Stimulated activated naive CD4-positive, alpha-beta T cell (primary cell): Measurements from ENCODE around the gene SDC3.

Experiments
- DNase-seq, 6 experiments: peaks; one replicate each; lab custom pipeline; 2025; lab: John Stamatoyannopoulos, UW

Gene SDC3

GRCh38 chr1:30904191-30904961, 4.2 kb downstream of the SDC3 start:
- DNase-seq, result no peak

DNA sequence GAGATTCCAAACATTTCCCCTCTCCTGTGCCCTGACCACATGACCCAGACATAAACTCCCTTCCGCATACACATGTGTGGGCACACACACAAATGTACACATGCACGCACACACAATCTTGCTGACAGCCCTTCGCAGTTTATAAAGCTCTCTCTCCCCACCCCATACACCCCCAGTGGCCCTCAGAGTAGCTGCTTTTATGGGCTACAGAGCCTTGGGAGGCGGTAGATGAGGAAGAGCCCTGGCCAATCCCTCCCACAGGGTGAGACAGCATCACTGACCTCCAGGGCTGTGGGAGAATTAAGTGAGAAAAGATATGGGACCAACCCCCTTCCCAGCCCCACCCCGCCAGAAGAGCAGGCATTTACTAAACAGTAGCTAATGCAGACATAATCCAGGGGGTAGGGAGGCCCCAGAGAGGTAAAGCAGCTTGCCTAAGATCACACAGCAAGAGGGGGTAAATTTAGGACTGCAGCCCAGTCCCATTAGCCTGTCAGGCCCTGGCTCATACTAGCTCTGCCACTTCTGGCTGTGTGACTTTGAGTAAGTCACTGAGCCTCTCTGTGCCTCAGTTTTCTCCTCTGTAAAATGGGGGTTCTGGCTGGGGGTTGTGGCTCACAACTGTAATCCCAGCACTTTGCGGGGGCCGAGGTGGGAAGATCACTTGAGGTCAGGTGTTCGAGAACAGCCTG, 5.1 kb downstream of the SDC3 start:
- no peak for DNase-seq

DNA sequence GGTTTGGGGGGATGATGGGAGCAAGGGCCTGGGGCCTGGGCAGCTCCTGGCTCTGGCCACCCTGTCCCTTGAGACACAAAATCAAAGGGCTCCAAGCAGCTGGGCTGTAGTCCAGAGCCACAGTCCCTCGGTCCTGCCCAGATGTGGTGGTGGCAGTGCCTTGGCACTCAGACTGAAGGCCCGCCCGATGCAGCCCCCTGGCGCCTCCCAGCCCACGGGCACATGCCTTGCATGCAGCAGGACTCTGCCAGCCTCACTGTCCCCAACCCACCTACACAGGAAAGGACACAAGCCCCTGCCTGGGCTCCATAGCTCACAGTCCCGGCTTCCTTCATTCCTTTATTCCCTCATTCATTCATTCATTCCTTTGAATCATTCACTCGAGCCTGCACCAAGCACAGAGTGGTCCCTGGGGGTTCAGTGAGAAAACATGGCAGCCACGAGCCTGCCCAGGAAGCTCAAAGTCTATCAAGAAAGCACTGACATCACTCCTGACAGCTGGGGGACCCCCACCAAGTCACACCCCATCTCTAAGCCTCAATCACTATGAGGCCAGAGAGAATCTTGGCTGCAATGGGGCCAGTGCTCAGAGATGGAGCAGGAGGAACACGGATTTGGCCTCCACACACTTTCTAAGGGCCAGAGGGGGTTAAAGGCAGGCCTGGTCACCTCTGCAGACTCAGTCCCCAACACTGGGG, 5.8 kb downstream of the SDC3 start:
- DNase-seq, result no peak

GRCh38 chr1:30901798-30902581, 6.6 kb downstream of the SDC3 start:
- no peak for DNase-seq

DNA sequence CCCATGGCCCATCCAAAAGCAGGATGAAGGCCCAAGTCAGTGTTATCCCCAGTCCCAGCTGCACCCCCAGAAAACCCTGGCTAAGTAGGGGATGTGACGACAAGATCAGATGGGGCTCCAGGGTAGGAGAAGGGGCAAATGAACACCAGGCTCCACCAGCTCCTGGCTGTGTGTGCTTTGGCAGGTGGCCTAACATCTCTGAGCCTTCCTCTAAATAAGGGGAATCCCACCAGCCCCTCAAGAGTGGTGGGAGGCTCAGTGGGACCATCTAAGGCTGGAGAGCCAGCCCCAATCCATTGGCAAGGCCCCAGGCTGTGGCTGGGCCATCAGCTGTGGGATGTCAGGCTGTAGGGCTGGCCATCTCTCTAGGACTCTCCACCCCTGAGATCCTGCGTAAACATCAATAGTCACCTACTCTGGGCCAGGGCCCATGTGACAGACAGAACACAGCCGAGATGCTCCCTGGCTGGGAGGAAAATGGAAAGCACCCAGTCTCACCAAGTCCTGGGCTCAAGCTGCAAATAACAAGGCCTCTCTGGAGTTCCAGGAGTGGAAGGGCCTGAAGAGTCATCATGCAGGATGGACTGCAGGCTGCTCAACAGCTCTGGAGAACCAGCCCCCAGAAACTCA, 7.5 kb downstream of the SDC3 start:
- no peak for DNase-seq

DNA sequence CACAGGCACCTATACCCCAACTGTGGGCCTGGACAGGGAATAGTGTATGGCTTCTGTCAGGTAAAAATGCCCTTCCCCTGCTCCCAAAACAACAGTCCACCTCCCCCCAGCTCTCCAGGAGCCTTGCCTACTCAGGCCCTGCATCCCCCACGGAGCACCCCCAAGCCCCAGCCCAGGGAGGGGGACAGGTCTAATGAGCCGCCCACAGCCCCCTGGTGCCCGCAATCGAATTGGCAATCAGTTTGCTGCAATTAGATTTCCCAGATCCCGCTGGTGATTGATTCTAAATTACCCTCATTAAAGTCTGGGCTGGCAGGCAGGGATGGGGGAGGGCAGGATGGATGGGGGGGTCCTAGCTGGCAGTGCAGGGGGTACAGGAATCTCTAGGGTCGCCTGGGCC, 8.1 kb downstream of the SDC3 start:
- no peak for DNase-seq

GRCh38 chr1:30899577-30900389, 8.8 kb downstream of the SDC3 start:
- DNase-seq, result no peak

- DNase-seq, result no peak
These were observed 10.3 kb downstream of the SDC3 start for GRCh38 chr1:30898031-30898815.

- no peak for DNase-seq
These were observed 11.7 kb downstream of the SDC3 start for GRCh38 chr1:30896905-30897304.

DNA sequence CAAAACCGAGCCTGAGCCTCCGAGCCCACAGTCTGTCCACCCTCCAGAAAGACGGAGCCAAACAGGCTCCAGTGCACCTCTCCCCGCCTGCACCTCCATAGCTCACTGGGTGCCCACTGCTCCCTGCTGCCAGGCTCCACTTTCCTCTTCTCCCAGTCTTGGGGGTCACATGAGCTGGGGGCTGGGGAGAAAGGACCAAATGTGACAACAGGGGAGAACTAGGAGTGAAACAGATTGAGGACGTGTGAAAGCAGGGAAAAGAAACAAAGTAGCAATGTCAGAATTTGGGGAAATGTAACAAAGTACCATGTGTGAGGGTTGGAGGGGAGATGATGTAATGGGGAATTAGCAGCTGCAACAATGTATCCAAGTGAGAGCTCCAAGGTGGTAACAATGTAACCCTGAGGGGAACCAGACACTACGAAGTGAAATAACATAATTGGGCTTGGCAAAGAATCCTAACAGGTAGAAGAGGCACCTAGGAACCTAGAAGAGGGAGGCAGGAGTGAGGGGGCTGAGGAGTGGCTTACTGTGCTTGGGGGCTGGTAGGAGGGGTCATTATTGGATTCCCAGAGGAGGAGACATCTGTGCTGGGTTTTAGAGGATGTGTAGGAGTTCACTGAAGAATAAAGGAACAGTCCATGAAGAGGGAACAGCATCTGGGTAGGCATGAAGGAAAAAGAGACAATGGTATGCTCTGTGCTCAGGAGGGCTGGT, 12.5 kb downstream of the SDC3 start:
- DNase-seq, result no peak

DNA sequence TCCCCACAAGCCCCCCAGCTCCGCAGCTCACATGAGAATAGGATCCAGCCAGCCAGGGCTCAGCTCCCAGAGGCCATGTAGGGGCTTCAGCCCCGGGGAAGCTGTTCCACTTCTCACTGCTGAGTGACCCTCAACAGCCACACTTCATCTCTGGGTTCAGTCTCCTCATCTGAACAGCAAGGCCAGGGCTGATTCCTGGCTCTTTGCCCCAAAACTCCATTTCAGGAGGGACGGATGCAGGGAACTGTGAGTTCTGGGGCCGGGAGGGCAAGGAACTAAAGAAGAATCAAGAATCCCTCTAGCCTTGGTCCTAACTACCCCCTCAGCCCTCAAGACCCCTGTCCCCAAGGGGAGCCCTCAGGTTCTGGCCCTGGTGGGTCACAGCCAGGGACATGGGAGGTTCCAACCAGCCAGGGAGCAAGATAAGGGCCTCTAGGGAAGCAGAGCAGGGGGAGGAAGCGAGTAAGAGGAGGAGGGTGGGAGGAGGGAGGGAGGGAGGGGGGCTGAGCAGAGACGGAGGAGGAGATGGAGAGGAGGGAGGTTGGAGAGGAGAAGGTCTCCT, 13.1 kb downstream of the SDC3 start:
- DNase-seq, result no peak

GRCh38 chr1:30894508-30894973, 14.0 kb downstream of the SDC3 start:
- DNase-seq, result no peak

- no peak for DNase-seq
These were observed 14.6 kb downstream of the SDC3 start for GRCh38 chr1:30893776-30894507.

DNA sequence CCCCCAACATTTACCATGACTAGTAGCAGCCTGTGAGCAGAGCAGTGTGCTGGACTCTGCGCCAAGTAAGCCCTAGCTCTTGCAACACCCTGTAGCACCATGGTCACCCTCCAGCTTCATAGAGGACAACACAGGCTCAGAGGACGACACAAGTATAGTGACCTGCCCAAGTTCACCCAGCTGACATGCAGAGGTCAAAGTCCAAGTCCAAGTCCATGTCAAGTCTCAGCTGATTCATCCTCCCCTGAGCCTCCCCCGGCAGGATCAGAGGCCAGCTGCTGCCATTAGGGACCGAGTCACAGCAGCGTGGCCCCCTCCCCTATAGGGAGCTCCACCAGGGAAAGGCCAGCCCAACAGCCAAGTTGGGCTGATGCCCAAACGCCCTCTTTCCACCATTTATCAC, 15.9 kb downstream of the SDC3 start:
- no peak for DNase-seq

GRCh38 chr1:30891227-30891552, 17.4 kb downstream of the SDC3 start:
- no peak for DNase-seq

DNA sequence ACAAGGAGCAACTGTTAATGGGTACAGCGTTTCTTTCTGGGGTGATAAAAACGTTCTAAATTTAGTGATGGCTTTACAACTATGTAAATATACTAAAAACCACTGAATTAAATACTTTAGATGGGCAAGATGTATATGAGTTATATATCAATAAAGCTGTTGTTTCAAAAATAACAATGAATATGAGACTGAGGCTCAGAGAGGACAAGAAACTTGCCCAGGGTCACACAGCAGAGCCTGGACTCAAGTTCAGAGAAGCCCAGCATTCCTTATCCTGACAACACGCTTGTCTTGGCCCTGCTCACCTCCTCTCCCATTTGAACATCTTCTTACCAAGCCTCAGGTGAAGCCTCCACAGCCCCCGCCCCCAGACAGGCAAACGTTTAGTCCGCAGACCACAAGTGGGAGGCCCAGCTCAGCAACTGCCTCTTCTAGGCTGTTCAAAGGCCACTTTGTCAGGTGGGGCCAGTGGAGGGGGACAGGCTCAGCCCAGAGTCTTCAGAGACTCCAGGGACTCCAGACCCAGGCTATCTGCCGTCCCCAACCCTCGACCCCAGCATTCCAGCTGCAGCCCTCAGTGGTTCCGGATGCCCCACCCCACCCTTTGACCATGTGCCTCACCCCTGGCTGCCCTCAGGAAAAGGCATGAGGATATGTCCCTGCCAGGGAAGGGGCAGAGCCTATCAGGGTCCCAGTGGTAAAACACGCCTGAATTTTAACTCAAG, 17.9 kb downstream of the SDC3 start:
- no peak for DNase-seq

GRCh38 chr1:30889511-30889910, 19.0 kb downstream of the SDC3 start:
- no peak for DNase-seq

DNA sequence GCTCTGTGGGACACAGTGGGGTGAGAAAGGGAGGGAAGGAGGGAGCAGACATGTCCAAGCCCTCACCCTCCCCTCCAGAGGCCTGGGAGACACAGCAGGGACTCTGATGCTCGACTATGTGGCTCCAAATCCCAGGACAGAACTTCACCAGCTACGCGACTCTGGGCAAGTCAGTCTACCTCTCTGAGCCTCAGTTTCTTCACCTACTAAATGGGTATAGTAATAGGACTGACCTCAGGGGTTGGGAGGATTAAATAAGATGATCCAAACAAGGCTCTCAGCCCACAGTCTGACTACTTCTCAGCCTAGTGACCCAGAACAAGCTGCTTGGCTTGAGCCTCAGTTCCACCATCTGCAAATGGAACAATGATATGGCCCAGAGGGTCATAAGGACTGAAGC, 19.6 kb downstream of the SDC3 start:
- DNase-seq, result no peak
